Neural progenitor cell (in vitro differentiated cells): Measurements from ENCODE around the gene IQSEC3. TPM values are rescaled to one million over a fixed set of nuclear protein-coding genes. Genes with fewer than 3 reads are reported as not detected.
A peak's percentile ranks its signal among the peaks of the same experiment; 100 is the strongest.

Experiments
- DNase-seq: peaks from one replicate; pipeline ENCODE4 v3.0.0-alpha.2; 2016; ENCODE audit warnings: low spot score
- H2AFZ ChIP-seq: fragments of 200-600 bp; sonication (generic); replicated peaks from 2 replicates; pipeline ENCODE4 v1.6.1; 2016; ENCODE audit warnings: antibody characterized with exemption
- H3F3A ChIP-seq: fragments of 200-600 bp; sonication (generic); 2 replicates; pipeline ENCODE4 v1.6.1; 2016; ENCODE audit warnings: antibody characterized with exemption, low read depth
- H3K27ac ChIP-seq: fragments of 200-600 bp; sonication (generic); 2 replicates; pipeline ENCODE4 v1.5.1; 2016; ENCODE audit warnings: mild to moderate bottlenecking
- H3K27me3 ChIP-seq: fragments of 200-600 bp; sonication (generic); 2 replicates; pipeline ENCODE4 v1.6.1; 2016; ENCODE audit warnings: mild to moderate bottlenecking, moderate library complexity
- H3K36me3 ChIP-seq: fragments of 200-600 bp; sonication (generic); 2 replicates; pipeline ENCODE4 v1.5.1; 2016
- H3K4me1 ChIP-seq: fragments of 200-600 bp; sonication (generic); 2 replicates; pipeline ENCODE4 v1.6.1; 2016; ENCODE audit warnings: mixed run types
- H3K4me2 ChIP-seq: fragments of 200-600 bp; sonication (generic); 2 replicates; pipeline ENCODE4 v1.6.1; 2016
- H3K4me3 ChIP-seq: fragments of 200-600 bp; sonication (generic); 2 replicates; pipeline ENCODE4 v1.5.1; 2016
- H3K79me2 ChIP-seq: fragments of 200-600 bp; sonication (generic); 2 replicates; pipeline ENCODE4 v1.6.1; 2016; ENCODE audit warnings: low read depth
- H3K9ac ChIP-seq: fragments of 200-600 bp; sonication (generic); 2 replicates; pipeline ENCODE4 v1.6.1; 2016
- H3K9me3 ChIP-seq: fragments of 200-600 bp; sonication (generic); 2 replicates; pipeline ENCODE4 v1.5.1; 2016; ENCODE audit warnings: low read depth
- H4K20me1 ChIP-seq: fragments of 200-600 bp; sonication (generic); 2 replicates; pipeline ENCODE4 v1.6.1; 2016; ENCODE audit warnings: low read depth
- H3K27ac Mint-ChIP-seq: 3 replicates; pipeline ENCODE4 v1.8.0; 2021; ENCODE audit warnings: mixed read lengths
- H3K27me3 Mint-ChIP-seq: 2 replicates; pipeline ENCODE4 v1.8.0; 2022; ENCODE audit warnings: low read depth, mild to moderate bottlenecking, inconsistent platforms, moderate library complexity, mixed read lengths; ENCODE audit not compliant: insufficient read depth
- H3K36me3 Mint-ChIP-seq: 3 replicates; pipeline ENCODE4 v1.8.0; 2021; ENCODE audit warnings: mixed read lengths
- H3K4me1 Mint-ChIP-seq: 3 replicates; pipeline ENCODE4 v1.8.0; 2021; ENCODE audit warnings: mixed read lengths
- H3K4me3 Mint-ChIP-seq: 3 replicates; pipeline ENCODE4 v1.8.0; 2021; ENCODE audit warnings: mild to moderate bottlenecking, moderate library complexity, mixed read lengths
- H3K9me3 Mint-ChIP-seq: 3 replicates; pipeline ENCODE4 v1.8.0; 2020; ENCODE audit warnings: mixed read lengths
- CTCF ChIP-seq: fragments of 200-600 bp; sonication (generic); IDR thresholded peaks from 2 replicates; pipeline ENCODE4 v1.5.1; 2017; ENCODE audit warnings: antibody characterized with exemption, mild to moderate bottlenecking
- EZH2 ChIP-seq: fragments of 200-600 bp; sonication (generic); IDR thresholded peaks from 2 replicates; pipeline ENCODE4 v1.6.1; 2017; ENCODE audit warnings: antibody characterized with exemption, mild to moderate bottlenecking, moderate library complexity
- EZH2phosphoT487 ChIP-seq: fragments of 200-600 bp; sonication (generic); IDR thresholded peaks from 2 replicates; pipeline ENCODE4 v1.6.1; 2017; ENCODE audit warnings: antibody characterized with exemption
- total RNA-seq: library from RNA; depleted of rRNA; stranded (reverse); fragments of >200 nt; gene quantifications from 2 replicates; pipeline ENCODE4 v1.2.3, GENCODE V29; 2015; ENCODE audit warnings: low replicate concordance

The IQSEC3 gene
- total RNA-seq, 1 donor from 2014 or later = 0.09 TPM

- DNase-seq = no peak
- Histone ChIP-seq H3K4me2 (no peak overlapping the region), H3K9ac (no peak overlapping the region), H4K20me1 (no peaks in the 10 kb centered on the region), H3K79me2 (no peaks in the 10 kb centered on the region), H3K27me3 (no peaks in the 10 kb centered on the region), H3K36me3 (no peaks in the 10 kb centered on the region), H3K9me3 (no peaks in the 10 kb centered on the region), H3K27ac (no peak overlapping the region), H3K4me3 (no peak overlapping the region), H2AFZ (no peak overlapping the region), H3K4me1 (peaks cover under 1% of the 10 kb centered on the region), H3F3A (no peaks in the 10 kb centered on the region)
- Mint-ChIP-seq H3K9me3 (no peaks in the 10 kb centered on the region), H3K4me1 (peaks cover 3% of the 10 kb centered on the region), H3K27me3 (peaks cover 7% of the 10 kb centered on the region), H3K36me3 (no peaks in the 10 kb centered on the region), H3K4me3 (no peak overlapping the region), H3K27ac (peak overlapping the region; percentile 64)
- TF ChIP-seq EZH2 = no peak
- TF ChIP-seq EZH2phosphoT487 = no peak
- TF ChIP-seq CTCF = no peak
These were observed 49.7 kb downstream of the IQSEC3 start for GRCh38 chr12:115960-116915.

- peaks cover 7% of the 10 kb centered on the region for H3K27me3 Mint-ChIP-seq
- no peaks in the 10 kb centered on the region for H3K36me3 Mint-ChIP-seq
- Histone ChIP-seq H3K9me3 (no peaks in the 10 kb centered on the region), H3K4me2 (no peak overlapping the region), H4K20me1 (no peaks in the 10 kb centered on the region), H3K27me3 (no peaks in the 10 kb centered on the region), H3K9ac (no peak overlapping the region), H3K27ac (no peak overlapping the region), H2AFZ (no peak overlapping the region), H3K79me2 (no peaks in the 10 kb centered on the region), H3K4me1 (no peaks in the 10 kb centered on the region), H3F3A (no peaks in the 10 kb centered on the region), H3K4me3 (no peak overlapping the region), H3K36me3 (no peaks in the 10 kb centered on the region)
- no peak for TF ChIP-seq CTCF
- TF ChIP-seq EZH2phosphoT487 = no peak
- no peak for TF ChIP-seq EZH2
- no peak overlapping the region for H3K4me3 Mint-ChIP-seq
- H3K9me3 Mint-ChIP-seq = no peaks in the 10 kb centered on the region
- H3K4me1 Mint-ChIP-seq = peaks cover 3% of the 10 kb centered on the region
- no peak overlapping the region for H3K27ac Mint-ChIP-seq
- no peak for DNase-seq
These were observed 50.7 kb downstream of the IQSEC3 start for GRCh38 chr12:117311-117710.

GRCh38 chr12:117816-118345 lies 51.3 kb downstream of the IQSEC3 start:
- Histone ChIP-seq H3K4me3 (no peak overlapping the region), H3K36me3 (no peaks in the 10 kb centered on the region), H3K9me3 (no peaks in the 10 kb centered on the region), H3K4me2 (no peak overlapping the region), H4K20me1 (no peaks in the 10 kb centered on the region), H3K9ac (no peak overlapping the region), H3K27ac (no peak overlapping the region), H3K4me1 (no peaks in the 10 kb centered on the region), H3K27me3 (no peaks in the 10 kb centered on the region), H3K79me2 (no peaks in the 10 kb centered on the region), H3F3A (no peaks in the 10 kb centered on the region), H2AFZ (no peak overlapping the region)
- peaks cover 3% of the 10 kb centered on the region for H3K4me1 Mint-ChIP-seq
- H3K27ac Mint-ChIP-seq = peak overlapping the region; percentile 15
- no peak for TF ChIP-seq EZH2
- TF ChIP-seq CTCF = no peak
- no peak for TF ChIP-seq EZH2phosphoT487
- no peaks in the 10 kb centered on the region for H3K9me3 Mint-ChIP-seq
- peaks cover 7% of the 10 kb centered on the region for H3K27me3 Mint-ChIP-seq
- DNase-seq = no peak
- no peak overlapping the region for H3K4me3 Mint-ChIP-seq
- H3K36me3 Mint-ChIP-seq = no peaks in the 10 kb centered on the region
